GM23338 (cell line): ENCODE data around the gene PASK. TPM values are rescaled to one million over a fixed set of nuclear protein-coding genes. Genes with fewer than 3 reads are reported as not detected.

Experiments
- ATAC-seq: fragments of 200-7000 bp; cut with Tn5 transposase; 3 replicates; pipeline ENCODE4 v1.9.1; 2020
- DNase-seq: peaks from one replicate; pipeline ENCODE4 v3.0.0-alpha.2; 2015; ENCODE audit warnings: low spot score
- H2AFZ ChIP-seq: fragments of 200-600 bp; sonication (generic); 2 replicates; pipeline ENCODE4 v1.8.0; 2016; ENCODE audit warnings: antibody characterized with exemption, mild to moderate bottlenecking, moderate library complexity
- H3F3A ChIP-seq: fragments of 200-600 bp; sonication (generic); replicated peaks from 2 replicates; pipeline ENCODE4 v1.8.0; 2017; ENCODE audit warnings: antibody characterized with exemption, mixed run types, low read depth
- H3K27ac ChIP-seq: fragments of 200-600 bp; sonication (generic); 2 replicates; pipeline ENCODE4 v1.6.1; 2016; ENCODE audit warnings: low read depth
- H3K27me3 ChIP-seq: fragments of 200-600 bp; sonication (generic); 2 replicates; pipeline ENCODE4 v1.8.0; 2016; ENCODE audit warnings: mild to moderate bottlenecking, mixed run types, moderate library complexity; ENCODE audit not compliant: insufficient read depth
- H3K36me3 ChIP-seq: fragments of 200-600 bp; sonication (generic); 2 replicates; pipeline ENCODE4 v1.8.0; 2016; ENCODE audit warnings: mild to moderate bottlenecking; ENCODE audit not compliant: insufficient read depth
- H3K4me1 ChIP-seq: fragments of 200-600 bp; sonication (generic); 2 replicates; pipeline ENCODE4 v1.8.0; 2016; ENCODE audit warnings: mild to moderate bottlenecking, moderate library complexity; ENCODE audit not compliant: insufficient read depth
- H3K4me2 ChIP-seq: fragments of 200-600 bp; sonication (generic); 2 replicates; pipeline ENCODE4 v1.7.1; 2017; ENCODE audit warnings: mixed run types
- H3K4me3 ChIP-seq: fragments of 200-600 bp; sonication (generic); 2 replicates; pipeline ENCODE4 v1.6.1; 2016; ENCODE audit warnings: mixed run types
- H3K79me2 ChIP-seq: fragments of 200-600 bp; sonication (generic); replicated peaks from 2 replicates; pipeline ENCODE4 v1.8.0; 2017; ENCODE audit warnings: mild to moderate bottlenecking; ENCODE audit not compliant: insufficient read depth
- H3K9me2 ChIP-seq: fragments of 200-600 bp; sonication (generic); 2 replicates; pipeline ENCODE4 v1.8.0; 2017; ENCODE audit not compliant: insufficient read depth
- H4K20me1 ChIP-seq: fragments of 200-600 bp; sonication (generic); replicated peaks from 2 replicates; pipeline ENCODE4 v1.8.0; 2017; ENCODE audit warnings: mild to moderate bottlenecking; ENCODE audit not compliant: insufficient read depth
- H3K27ac Mint-ChIP-seq: 2 replicates; pipeline ENCODE4 v1.8.0; 2020; ENCODE audit warnings: inconsistent platforms, mild to moderate bottlenecking, moderate library complexity, mixed read lengths
- H3K27me3 Mint-ChIP-seq: 3 replicates; pipeline ENCODE4 v1.8.0; 2022; ENCODE audit warnings: low read depth, mild to moderate bottlenecking, moderate library complexity, mixed read lengths, inconsistent platforms; ENCODE audit not compliant: insufficient read depth, poor library complexity
- H3K36me3 Mint-ChIP-seq: 3 replicates; pipeline ENCODE4 v1.8.0; 2021; ENCODE audit warnings: low read depth, mild to moderate bottlenecking, inconsistent platforms, moderate library complexity, mixed read lengths
- H3K4me1 Mint-ChIP-seq: 3 replicates; pipeline ENCODE4 v1.8.0; 2020; ENCODE audit warnings: mild to moderate bottlenecking, inconsistent platforms, mixed read lengths
- H3K4me3 Mint-ChIP-seq: 3 replicates; pipeline ENCODE4 v1.8.0; 2021; ENCODE audit warnings: moderate library complexity, mild to moderate bottlenecking, inconsistent platforms, mixed read lengths
- H3K9me3 Mint-ChIP-seq: 3 replicates; pipeline ENCODE4 v1.8.0; 2020; ENCODE audit warnings: moderate library complexity, mild to moderate bottlenecking, inconsistent platforms, mixed read lengths
- CREB1 ChIP-seq: fragments of 250-450 bp; sonication (Bioruptor Pico); IDR thresholded peaks from 2 replicates; pipeline ENCODE4 v1.5.0; 2020; ENCODE audit warnings: low read depth, mild to moderate bottlenecking, moderate library complexity
- CTCF ChIP-seq, 2 experiments: fragments of 200-600 bp in 1 of 2; sonication (generic) in 1 of 2; conservative IDR thresholded peaks; 2 replicates each; pipeline versions ENCODE4 v1.5.1 to v1.6.1; 2016 to 2017; ENCODE audit warnings: antibody characterized with exemption in 2 of 2, low read depth in 2 of 2, mild to moderate bottlenecking in 2 of 2, moderate library complexity in 1 of 2
- ETS1 ChIP-seq: IDR thresholded peaks from 2 replicates; pipeline ENCODE4 v1.6.1; 2016; ENCODE audit warnings: antibody characterized with exemption
- EZH2 ChIP-seq: fragments of 200-600 bp; sonication (generic); IDR thresholded peaks from one replicate; pipeline ENCODE4 v1.8.0; 2017; ENCODE audit warnings: antibody characterized with exemption, mild to moderate bottlenecking, low read depth; ENCODE audit not compliant: unreplicated experiment
- JUNB ChIP-seq: IDR thresholded peaks from one replicate; pipeline ENCODE4 v1.6.1; 2016; ENCODE audit warnings: antibody characterized with exemption; ENCODE audit not compliant: unreplicated experiment
- NANOG ChIP-seq: IDR thresholded peaks from 2 replicates; pipeline ENCODE4 v1.6.1; 2016; ENCODE audit warnings: antibody characterized with exemption, borderline replicate concordance
- POLR2AphosphoS5 ChIP-seq: IDR thresholded peaks from 2 replicates; pipeline ENCODE4 v1.6.1; 2016; ENCODE audit warnings: antibody characterized with exemption, low read depth
- STAT1 ChIP-seq: IDR thresholded peaks from one replicate; pipeline ENCODE4 v1.6.1; 2016; ENCODE audit warnings: antibody characterized with exemption; ENCODE audit not compliant: unreplicated experiment
- ZNF114 ChIP-seq: fragments of 250-450 bp; sonication (Bioruptor Pico); IDR thresholded peaks from 2 replicates; pipeline ENCODE4 v1.5.0; 2020; ENCODE audit warnings: mild to moderate bottlenecking, moderate library complexity
- ZNF331 ChIP-seq: fragments of 250-450 bp; sonication (Bioruptor Pico); IDR thresholded peaks from 2 replicates; pipeline ENCODE4 v1.5.0; 2020; ENCODE audit warnings: low read depth, mild to moderate bottlenecking, moderate library complexity
- polyA plus RNA-seq: library from polyadenylated mRNA; unstranded; fragments of >200 nt; fragmentation: Nextera tagmentation; extraction: Ambion mirVana; gene quantifications from 2 replicates; pipeline ENCODE4 v1.2.1, GENCODE V29; 2016
- total RNA-seq: library from RNA; depleted of rRNA; stranded (reverse); fragments of >200 nt; shearing (Covaris generic); gene quantifications from 2 replicates; pipeline ENCODE4 v1.2.3, GENCODE V29; 2014

PASK gene
- total and polyA plus RNA-seq, 2 experiments from 2014 or later = 12.5 to 38.4 TPM

DNA sequence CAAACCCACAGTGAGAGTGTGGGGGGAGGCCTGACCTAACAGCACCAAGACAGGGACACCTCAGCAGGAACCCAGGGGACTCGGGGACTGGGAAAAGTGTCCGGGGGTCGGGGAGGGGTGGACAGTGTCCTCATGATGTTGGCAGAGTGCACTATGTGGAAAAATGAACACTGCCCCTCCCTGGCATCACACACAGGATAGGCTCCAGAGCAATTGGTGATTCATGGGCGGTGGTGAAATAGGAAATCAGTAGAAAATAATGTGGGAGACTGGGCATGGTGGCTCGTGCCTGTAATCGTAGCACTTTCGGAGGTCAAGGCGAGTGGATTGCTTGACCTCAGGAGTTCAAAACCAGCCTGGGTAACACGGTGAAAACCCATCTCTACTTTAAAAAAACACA lies 35.6 kb upstream of the PASK start:
- no peak overlapping the region for H3K27ac Mint-ChIP-seq
- H3K4me1 ChIP-seq = no peaks in the 10 kb centered on the region
- H3K79me2 ChIP-seq = no peaks in the 10 kb centered on the region
- no peaks in the 10 kb centered on the region for H3K36me3 Mint-ChIP-seq
- TF ChIP-seq CREB1 (CRISPR knock-in tag) = no peak
- no peak for TF ChIP-seq CTCF (conservative IDR thresholded peaks at IDR 0.05; ENCODE audit: low read depth in 2 of 2)
- TF ChIP-seq POLR2AphosphoS5 = no peak
- no peak for TF ChIP-seq ZNF331
- TF ChIP-seq EZH2 = no peak
- TF ChIP-seq ZNF114 = no peak
- H3K9me3 Mint-ChIP-seq = no peaks in the 10 kb centered on the region
- H3F3A ChIP-seq = no peaks in the 10 kb centered on the region
- H2AFZ ChIP-seq = no peak overlapping the region
- H3K4me3 Mint-ChIP-seq = no peak overlapping the region
- no peak overlapping the region for H3K4me2 ChIP-seq
- no peaks in the 10 kb centered on the region for H3K36me3 ChIP-seq
- no peaks in the 10 kb centered on the region for H4K20me1 ChIP-seq
- H3K27me3 ChIP-seq = no peaks in the 10 kb centered on the region
- no peak for DNase-seq
- H3K4me1 Mint-ChIP-seq = peaks cover 8% of the 10 kb centered on the region
- no peaks in the 10 kb centered on the region for H3K9me2 ChIP-seq
- no peak overlapping the region for H3K27ac ChIP-seq
- H3K27me3 Mint-ChIP-seq = peaks cover 10% of the 10 kb centered on the region
- no peak overlapping the region for H3K4me3 ChIP-seq
- ATAC-seq = no peak

- H2AFZ ChIP-seq = no peak overlapping the region
- no peak overlapping the region for H3K4me3 ChIP-seq
- H3K27me3 Mint-ChIP-seq = peaks cover 9% of the 10 kb centered on the region
- H3K4me1 ChIP-seq = no peaks in the 10 kb centered on the region
- DNase-seq (no peak), ATAC-seq (no peak)
- no peak overlapping the region for H3K27ac ChIP-seq
- H3F3A ChIP-seq = no peaks in the 10 kb centered on the region
- no peaks in the 10 kb centered on the region for H3K36me3 Mint-ChIP-seq
- no peaks in the 10 kb centered on the region for H3K9me3 Mint-ChIP-seq
- no peak for TF ChIP-seq ZNF114
- TF ChIP-seq JUNB = no peak
- no peaks in the 10 kb centered on the region for H3K27me3 ChIP-seq
- peaks cover 16% of the 10 kb centered on the region for H3K4me1 Mint-ChIP-seq
- H3K4me2 ChIP-seq = no peak overlapping the region
- H3K79me2 ChIP-seq = no peaks in the 10 kb centered on the region
- H3K4me3 Mint-ChIP-seq = no peak overlapping the region
- H3K27ac Mint-ChIP-seq = no peak overlapping the region
- H4K20me1 ChIP-seq = no peaks in the 10 kb centered on the region
- no peaks in the 10 kb centered on the region for H3K9me2 ChIP-seq
- no peaks in the 10 kb centered on the region for H3K36me3 ChIP-seq
Measured at GRCh38 chr2:241183221-241183620, 33.9 kb upstream of the PASK start.

DNA sequence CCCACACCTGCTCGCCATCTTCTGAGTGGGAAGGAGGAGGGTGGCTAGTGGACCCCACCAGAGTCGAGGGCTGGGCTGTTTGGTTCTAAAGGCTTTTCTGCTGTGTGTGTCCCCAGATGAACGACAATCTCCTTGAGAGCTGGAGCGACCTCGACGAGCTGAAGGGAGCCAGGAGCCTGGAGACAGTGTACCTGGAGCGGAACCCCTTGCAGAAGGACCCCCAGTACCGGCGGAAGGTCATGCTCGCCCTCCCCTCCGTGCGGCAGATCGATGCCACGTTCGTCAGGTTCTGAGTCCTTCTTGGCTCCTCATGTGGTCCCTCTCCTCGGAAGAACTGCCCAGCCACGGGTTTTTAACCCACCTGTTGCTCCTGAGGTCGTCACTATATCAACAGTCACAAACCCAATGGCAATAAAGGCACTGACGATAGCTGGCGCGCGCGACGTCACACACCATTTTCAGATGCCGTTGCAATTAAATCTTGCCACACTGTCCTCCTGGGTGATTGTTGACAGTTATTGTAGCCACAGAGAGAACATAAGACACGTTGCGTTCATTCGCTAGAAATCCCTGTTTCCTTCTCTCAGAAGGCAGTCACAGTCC lies 33.4 kb upstream of the PASK start:
- H3K4me1 ChIP-seq = no peaks in the 10 kb centered on the region
- H3K9me3 Mint-ChIP-seq = no peaks in the 10 kb centered on the region
- no peak overlapping the region for H3K4me2 ChIP-seq
- no peaks in the 10 kb centered on the region for H3K79me2 ChIP-seq
- H3K9me2 ChIP-seq = no peaks in the 10 kb centered on the region
- no peak overlapping the region for H3K4me3 ChIP-seq
- ATAC-seq (no peak), DNase-seq (no peak)
- no peaks in the 10 kb centered on the region for H3K36me3 ChIP-seq
- H3K4me3 Mint-ChIP-seq = no peak overlapping the region
- no peak overlapping the region for H3K27ac ChIP-seq
- H3K27ac Mint-ChIP-seq = no peak overlapping the region
- H3K4me1 Mint-ChIP-seq = peaks cover 16% of the 10 kb centered on the region
- H3K27me3 ChIP-seq = no peaks in the 10 kb centered on the region
- no peaks in the 10 kb centered on the region for H4K20me1 ChIP-seq
- no peak overlapping the region for H2AFZ ChIP-seq
- H3K27me3 Mint-ChIP-seq = peaks cover 7% of the 10 kb centered on the region
- H3K36me3 Mint-ChIP-seq = no peaks in the 10 kb centered on the region
- no peaks in the 10 kb centered on the region for H3F3A ChIP-seq
- TF ChIP-seq STAT1 (no peak), NANOG (no peak), CTCF (conservative IDR thresholded peaks at IDR 0.05; ENCODE audit: low read depth in 2 of 2) (no peak), ETS1 (no peak)
